Cardiac septum (tissue), 1 donor: ENCODE measurements around the gene ANKMY1. TPM values are rescaled to one million over a fixed set of nuclear protein-coding genes. Genes with fewer than 3 reads are reported as not detected.

Source experiments
- DNase-seq: peaks from one replicate; pipeline ENCODE4 v3.0.0-alpha.2; 2020; ENCODE audit warnings: low spot score
- intact Hi-C: fragments of 100-400 bp; cut with DNase I; formaldehyde crosslinking; loops from one replicate; pipeline ENCODE4 v1.14.0; 2022
- total RNA-seq: library from RNA; stranded (reverse); fragmentation: NEBNext Ultra II Directional; extraction: Animal tissue kit (Norgen Biotek cat#: 25700); gene quantifications from one replicate; pipeline ENCODE4 v1.2.1, GENCODE V29; 2021
- donor health status: DM: no; HTN: no; CAD: no.

The ANKMY1 gene
- total RNA-seq, 1 donor from 2014 or later = 8.2 TPM

GRCh38 chr2:240469239-240469636 is 88.5 kb downstream of the ANKMY1 start:
- DNase-seq = no peak
- intact Hi-C loops = no loop called here

GRCh38 chr2:240468303-240469238 is 89.2 kb downstream of the ANKMY1 start:
- intact Hi-C loops = no loop called here
- peak; percentile 71 for DNase-seq

- intact Hi-C loops = no loop called here
- peak; percentile 69 for DNase-seq
Measured at GRCh38 chr2:240467659-240468302, 90.0 kb downstream of the ANKMY1 start.

- peak; percentile 57 for DNase-seq
- intact Hi-C loops = no loop called here
Measured at GRCh38 chr2:240467149-240467642, 90.6 kb downstream of the ANKMY1 start.

- peak; percentile 72 for DNase-seq
- intact Hi-C loops = no loop called here
Measured at GRCh38 chr2:240466579-240467148, 91.1 kb downstream of the ANKMY1 start.

GRCh38 chr2:240465765-240466578 is 91.8 kb downstream of the ANKMY1 start:
- peak; percentile 72 for DNase-seq

GRCh38 chr2:240465268-240465764 is 92.5 kb downstream of the ANKMY1 start:
- peak; percentile 73 for DNase-seq
- intact Hi-C loops = no loop called here

More at GRCh38 chr2:240465765-240466578, 91.8 kb downstream of the ANKMY1 start:
- intact Hi-C loops = no loop called here

GRCh38 chr2:240464514-240465241 is 93.1 kb downstream of the ANKMY1 start:
- DNase-seq = peak; percentile 62
- intact Hi-C loops = no loop called here

GRCh38 chr2:240463866-240464481 is 93.8 kb downstream of the ANKMY1 start:
- intact Hi-C loops = no loop called here

GRCh38 chr2:240463274-240463865 is 94.4 kb downstream of the ANKMY1 start:
- intact Hi-C loops = no loop called here
- DNase-seq = peak; percentile 54

More at GRCh38 chr2:240463866-240464481, 93.8 kb downstream of the ANKMY1 start:
- peak; percentile 54 for DNase-seq

GRCh38 chr2:240462707-240463273 is 95.0 kb downstream of the ANKMY1 start:
- intact Hi-C loops = no loop called here
- DNase-seq = peak; percentile 71

GRCh38 chr2:240462073-240462706 is 95.6 kb downstream of the ANKMY1 start:
- DNase-seq = peak; percentile 68
- intact Hi-C loops = no loop called here

- intact Hi-C loops = no loop called here
Measured at GRCh38 chr2:240461471-240462072, 96.2 kb downstream of the ANKMY1 start.

GRCh38 chr2:240460781-240461431 is 96.9 kb downstream of the ANKMY1 start:
- intact Hi-C loops = no loop called here
- peak; percentile 66 for DNase-seq

More at GRCh38 chr2:240461471-240462072, 96.2 kb downstream of the ANKMY1 start:
- DNase-seq = peak; percentile 64

GRCh38 chr2:240460253-240460711 is 97.5 kb downstream of the ANKMY1 start:
- intact Hi-C loops = no loop called here

More at GRCh38 chr2:240460253-240460711, 97.5 kb downstream of the ANKMY1 start:
- peak; percentile 68 for DNase-seq
